Fibroblast of lung (primary cell): ENCODE results near the gene CD82.

Experiments
- CTCF ChIP-seq, 2 donors: IDR thresholded peaks in 1 of 2; conservative IDR thresholded peaks in 1 of 2; 1 replicate in 1 of 2; 2 replicates in 1 of 2; pipeline ENCODE4 v1.5.1; 2011 to 2012; ENCODE audit warnings: low read length in 2 of 2, control low read depth in 1 of 2, inconsistent platforms in 1 of 2, low read depth in 1 of 2, mild to moderate bottlenecking in 1 of 2
- EZH2 ChIP-seq: IDR thresholded peaks from 2 replicates; pipeline ENCODE4 v1.5.1; 2012; ENCODE audit warnings: low read length, control low read depth, mild to moderate bottlenecking; ENCODE audit errors: missing control alignments

GRCh38 chr11:44658506-44658850 is 93.0 kb downstream of the CD82 start:
- TF ChIP-seq CTCF (conservative IDR thresholded peaks at IDR 0.05 in 1 of 2, IDR thresholded peaks at IDR 0.05 in 1 of 2; ENCODE audit: low read depth in 1 of 2, low read length in 2 of 2) (peak in 1 of 2 donors; percentile 5), EZH2 (no peak)
